Gastrocnemius medialis (tissue), 4 donors: ENCODE data around the gene LDLRAD3. TPM values are rescaled to one million over a fixed set of nuclear protein-coding genes. Genes with fewer than 3 reads are reported as not detected.

Experiments used
- ATAC-seq, 2 donors: fragments of 150-250 bp; one replicate each; pipeline ENCODE4 v1.9.1; 2016
- DNase-seq, 2 donors: peaks; one replicate each; pipeline ENCODE4 v3.0.0-alpha.2; 2019
- H3K27ac ChIP-seq, 4 donors: fragments of 200-600 bp; sonication (generic); 1 replicate in 1 of 4; 2 replicates in 3 of 4; pipeline ENCODE4 v1.5.1; 2016 to 2018; ENCODE audit warnings: mild to moderate bottlenecking in 2 of 4, moderate library complexity in 1 of 4
- H3K27me3 ChIP-seq, 3 donors: fragments of 200-600 bp; sonication (generic) in 2 of 3; 1 replicate in 1 of 3; 2 replicates in 2 of 3; pipeline versions ENCODE4 v1.5.1 to v1.6.0; 2016 to 2019; ENCODE audit warnings: mild to moderate bottlenecking in 1 of 3, moderate library complexity in 1 of 3
- H3K36me3 ChIP-seq, 2 donors: fragments of 200-600 bp; sonication (generic) in 1 of 2; one replicate each; pipeline ENCODE4 v1.5.1; 2017 to 2018
- H3K4me1 ChIP-seq, 2 donors: fragments of 200-600 bp; sonication (generic) in 1 of 2; one replicate each; pipeline ENCODE4 v1.5.1; 2016 to 2017; ENCODE audit warnings: mild to moderate bottlenecking in 2 of 2
- H3K4me3 ChIP-seq, 4 donors: fragments of 200-600 bp; sonication (generic) in 3 of 4; 1 replicate in 1 of 4; 2 replicates in 3 of 4; pipeline ENCODE4 v1.5.1; 2016 to 2019; ENCODE audit warnings: mild to moderate bottlenecking in 2 of 4
- H3K9me3 ChIP-seq, 3 donors: fragments of 200-600 bp; sonication (generic) in 2 of 3; 1 replicate in 1 of 3; 2 replicates in 2 of 3; pipeline ENCODE4 v1.5.1; 2016 to 2019
- CTCF ChIP-seq, 5 experiments: fragments of 450-650 bp in 3 of 5; fragments of 200-600 bp in 2 of 5; sonication (generic) in 2 of 5; IDR thresholded peaks in 4 of 5; conservative IDR thresholded peaks in 1 of 5; 1 replicate in 4 of 5; 2 replicates in 1 of 5; pipeline ENCODE4 v1.5.1; 2016 to 2019; ENCODE audit warnings: antibody characterized with exemption in 5 of 5, mild to moderate bottlenecking in 3 of 5, moderate library complexity in 3 of 5
- POLR2A ChIP-seq, 2 donors: fragments of 450-650 bp; IDR thresholded peaks; one replicate each; pipeline ENCODE4 v1.6.1; 2017; ENCODE audit warnings: antibody characterized with exemption in 2 of 2, mild to moderate bottlenecking in 2 of 2, moderate library complexity in 2 of 2
- in situ Hi-C, 4 donors: fragments of 200-750 bp; cut with MboI; loops; one replicate each; pipeline versions ENCODE4 v1.15.0 to v1.8.0; 2017; ENCODE audit warnings: low sequenced_read_pairs in 4 of 4
- intact Hi-C: fragments of 100-400 bp; cut with DNase I; formaldehyde crosslinking; loops from one replicate; pipeline ENCODE4 v1.15.1; 2023; ENCODE audit warnings: low total_unique reads
- total RNA-seq, 4 donors: library from RNA; depleted of rRNA; stranded (reverse); fragments of >200 nt; gene quantifications; one replicate each; pipeline versions ENCODE4 v1.1.0 to v1.2.3, GENCODE V29; 2016

The LDLRAD3 gene
- total RNA-seq, 4 donors from 2014 or later = 6.1 to 12.8 (median 11.8) TPM

- TF ChIP-seq CTCF (IDR thresholded peaks at IDR 0.05 in 4 of 5, conservative IDR thresholded peaks at IDR 0.05 in 1 of 5) (no peak), POLR2A (IDR thresholded peaks at IDR 0.05) (no peak)
- intact Hi-C loops (no loop called here), in situ Hi-C loops (no loop called here)
- Histone ChIP-seq H3K36me3 (no peaks in the 10 kb centered on the region), H3K27ac (no peak overlapping the region), H3K9me3 (peaks cover 0 to 7% (median 0%) of the 10 kb centered on the region in 3 donors), H3K27me3 (no peaks in the 10 kb centered on the region), H3K4me1 (no peaks in the 10 kb centered on the region), H3K4me3 (no peak overlapping the region)
- no peak for ATAC-seq
- DNase-seq = no peak
These were observed 280.5 kb downstream of the LDLRAD3 start for GRCh38 chr11:36224209-36224882.

GRCh38 chr11:36227044-36227443 lies 283.2 kb downstream of the LDLRAD3 start:
- intact Hi-C loops = no loop called here
- DNase-seq = no peak
- Histone ChIP-seq H3K9me3 (no peaks in the 10 kb centered on the region), H3K4me1 (no peaks in the 10 kb centered on the region), H3K4me3 (no peak overlapping the region), H3K36me3 (no peaks in the 10 kb centered on the region), H3K27ac (no peak overlapping the region), H3K27me3 (no peaks in the 10 kb centered on the region)
- in situ Hi-C loops = no loop called here
- ATAC-seq = no peak
- no peak for TF ChIP-seq POLR2A (IDR thresholded peaks at IDR 0.05)
- TF ChIP-seq CTCF (IDR thresholded peaks at IDR 0.05 in 4 of 5, conservative IDR thresholded peaks at IDR 0.05 in 1 of 5) = no peak

- DNase-seq (no peak), ATAC-seq (no peak)
- no peaks in the 10 kb centered on the region for H3K36me3 ChIP-seq
- H3K9me3 ChIP-seq = no peaks in the 10 kb centered on the region
- intact Hi-C loops = no loop called here
- no peaks in the 10 kb centered on the region for H3K27me3 ChIP-seq
- TF ChIP-seq POLR2A (IDR thresholded peaks at IDR 0.05) (no peak), CTCF (IDR thresholded peaks at IDR 0.05 in 4 of 5, conservative IDR thresholded peaks at IDR 0.05 in 1 of 5) (no peak)
- no peak overlapping the region for H3K4me3 ChIP-seq
- in situ Hi-C loops = no loop called here
- no peaks in the 10 kb centered on the region for H3K4me1 ChIP-seq
- H3K27ac ChIP-seq = no peak overlapping the region
These were observed 284.8 kb downstream of the LDLRAD3 start for GRCh38 chr11:36228689-36229088.

GRCh38 chr11:36229091-36229705 lies 285.3 kb downstream of the LDLRAD3 start:
- no peaks in the 10 kb centered on the region for H3K4me1 ChIP-seq
- H3K36me3 ChIP-seq = no peaks in the 10 kb centered on the region
- intact Hi-C loops = no loop called here
- no peaks in the 10 kb centered on the region for H3K27me3 ChIP-seq
- no peak for DNase-seq
- no peak overlapping the region for H3K27ac ChIP-seq
- TF ChIP-seq POLR2A (IDR thresholded peaks at IDR 0.05) = no peak
- TF ChIP-seq CTCF (IDR thresholded peaks at IDR 0.05 in 4 of 5, conservative IDR thresholded peaks at IDR 0.05 in 1 of 5) = no peak
- no peaks in the 10 kb centered on the region for H3K9me3 ChIP-seq
- ATAC-seq = no peak
- in situ Hi-C loops = no loop called here
- H3K4me3 ChIP-seq = no peak overlapping the region
